Peyer's patch (tissue), 4 donors: ENCODE results near the gene CXCL5.

Source experiments
- POLR2A ChIP-seq, 2 donors: fragments of 450-650 bp; IDR thresholded peaks; one replicate each; pipeline ENCODE4 v1.5.1; 2017; ENCODE audit warnings: antibody characterized with exemption in 2 of 2, mild to moderate bottlenecking in 2 of 2, moderate library complexity in 2 of 2
- TF ChIP-seq, protein P1 (sequence below), 6 experiments: fragments of 450-650 bp in 4 of 6; fragments of 200-600 bp in 2 of 6; sonication (generic) in 1 of 6; IDR thresholded peaks; one replicate each; pipeline ENCODE4 v1.5.1; 2017 to 2019; ENCODE audit warnings: antibody characterized with exemption in 6 of 6, mild to moderate bottlenecking in 3 of 6, moderate library complexity in 1 of 6

DNA sequence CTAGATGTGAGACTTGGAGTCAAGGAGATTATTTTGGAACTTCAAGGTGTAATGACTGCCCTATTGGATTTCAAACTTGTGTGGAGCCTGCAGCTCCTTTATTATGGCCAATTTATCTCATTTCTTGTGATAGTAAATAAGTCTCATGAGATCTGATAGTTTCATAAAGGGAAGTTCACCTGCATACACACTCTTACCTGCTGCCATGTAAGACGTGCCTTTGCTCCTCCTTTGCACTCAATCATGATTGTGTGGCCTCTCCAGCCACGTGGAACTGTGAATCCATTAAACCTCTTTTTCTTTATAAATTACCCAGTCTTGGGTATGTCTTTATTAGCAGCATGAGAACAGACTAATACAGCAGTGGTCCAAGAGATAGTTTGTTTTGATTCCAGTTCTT lies 35.8 kb downstream of the CXCL5 start:
- TF ChIP-seq, protein P1, sequence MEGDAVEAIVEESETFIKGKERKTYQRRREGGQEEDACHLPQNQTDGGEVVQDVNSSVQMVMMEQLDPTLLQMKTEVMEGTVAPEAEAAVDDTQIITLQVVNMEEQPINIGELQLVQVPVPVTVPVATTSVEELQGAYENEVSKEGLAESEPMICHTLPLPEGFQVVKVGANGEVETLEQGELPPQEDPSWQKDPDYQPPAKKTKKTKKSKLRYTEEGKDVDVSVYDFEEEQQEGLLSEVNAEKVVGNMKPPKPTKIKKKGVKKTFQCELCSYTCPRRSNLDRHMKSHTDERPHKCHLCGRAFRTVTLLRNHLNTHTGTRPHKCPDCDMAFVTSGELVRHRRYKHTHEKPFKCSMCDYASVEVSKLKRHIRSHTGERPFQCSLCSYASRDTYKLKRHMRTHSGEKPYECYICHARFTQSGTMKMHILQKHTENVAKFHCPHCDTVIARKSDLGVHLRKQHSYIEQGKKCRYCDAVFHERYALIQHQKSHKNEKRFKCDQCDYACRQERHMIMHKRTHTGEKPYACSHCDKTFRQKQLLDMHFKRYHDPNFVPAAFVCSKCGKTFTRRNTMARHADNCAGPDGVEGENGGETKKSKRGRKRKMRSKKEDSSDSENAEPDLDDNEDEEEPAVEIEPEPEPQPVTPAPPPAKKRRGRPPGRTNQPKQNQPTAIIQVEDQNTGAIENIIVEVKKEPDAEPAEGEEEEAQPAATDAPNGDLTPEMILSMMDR (IDR thresholded peaks at IDR 0.05): no peak
- no peak for TF ChIP-seq POLR2A (IDR thresholded peaks at IDR 0.05)
